Vagina (tissue), 2 donors: ENCODE measurements around the gene ATXN1.

Experiments
- POLR2A ChIP-seq, 2 donors: fragments of 450-650 bp; IDR thresholded peaks; one replicate each; pipeline ENCODE4 v1.6.1; 2017; ENCODE audit warnings: antibody characterized with exemption in 2 of 2, mild to moderate bottlenecking in 2 of 2, moderate library complexity in 2 of 2
- TF ChIP-seq, protein P1 (sequence below), 3 experiments: fragments of 450-650 bp in 2 of 3; fragments of 200-600 bp in 1 of 3; sonication (generic) in 1 of 3; IDR thresholded peaks; one replicate each; pipeline ENCODE4 v1.5.1; 2017 to 2019; ENCODE audit warnings: antibody characterized with exemption in 3 of 3, mild to moderate bottlenecking in 2 of 3, moderate library complexity in 2 of 3

DNA sequence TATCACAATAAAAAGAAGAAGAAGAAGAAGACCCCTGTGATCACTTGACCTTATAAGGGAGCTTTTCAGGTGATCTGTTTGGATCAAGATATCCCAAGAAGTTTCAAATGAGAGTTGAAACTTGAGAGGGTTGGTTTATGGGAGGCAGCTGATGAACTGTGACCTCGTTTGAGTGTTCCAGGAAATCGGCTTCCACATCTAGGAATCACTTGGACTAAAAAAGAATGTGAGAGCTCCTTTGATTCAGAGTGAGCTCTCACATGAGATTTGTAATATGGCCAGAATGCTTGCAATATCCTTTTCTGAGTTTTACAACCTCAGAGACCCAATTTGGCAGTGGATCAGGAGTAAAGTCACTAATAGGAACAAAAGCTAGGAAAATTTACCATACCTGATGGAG, 228.1 kb downstream of the ATXN1 start:
- TF ChIP-seq, protein P1, sequence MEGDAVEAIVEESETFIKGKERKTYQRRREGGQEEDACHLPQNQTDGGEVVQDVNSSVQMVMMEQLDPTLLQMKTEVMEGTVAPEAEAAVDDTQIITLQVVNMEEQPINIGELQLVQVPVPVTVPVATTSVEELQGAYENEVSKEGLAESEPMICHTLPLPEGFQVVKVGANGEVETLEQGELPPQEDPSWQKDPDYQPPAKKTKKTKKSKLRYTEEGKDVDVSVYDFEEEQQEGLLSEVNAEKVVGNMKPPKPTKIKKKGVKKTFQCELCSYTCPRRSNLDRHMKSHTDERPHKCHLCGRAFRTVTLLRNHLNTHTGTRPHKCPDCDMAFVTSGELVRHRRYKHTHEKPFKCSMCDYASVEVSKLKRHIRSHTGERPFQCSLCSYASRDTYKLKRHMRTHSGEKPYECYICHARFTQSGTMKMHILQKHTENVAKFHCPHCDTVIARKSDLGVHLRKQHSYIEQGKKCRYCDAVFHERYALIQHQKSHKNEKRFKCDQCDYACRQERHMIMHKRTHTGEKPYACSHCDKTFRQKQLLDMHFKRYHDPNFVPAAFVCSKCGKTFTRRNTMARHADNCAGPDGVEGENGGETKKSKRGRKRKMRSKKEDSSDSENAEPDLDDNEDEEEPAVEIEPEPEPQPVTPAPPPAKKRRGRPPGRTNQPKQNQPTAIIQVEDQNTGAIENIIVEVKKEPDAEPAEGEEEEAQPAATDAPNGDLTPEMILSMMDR (IDR thresholded peaks at IDR 0.05) = no peak
- no peak for TF ChIP-seq POLR2A (IDR thresholded peaks at IDR 0.05)
